Fibroblast of mammary gland (primary cell): ENCODE results near the gene INPP5A.

Source experiments
- DNase-seq: peaks from one replicate; pipeline ENCODE4 v3.0.0-alpha.2; 2010; ENCODE audit warnings: low read depth
- H3K4me3 ChIP-seq: 2 replicates; pipeline ENCODE4 v1.5.1; 2011; ENCODE audit warnings: low read depth, mild to moderate bottlenecking, low read length, moderate library complexity; ENCODE audit not compliant: control insufficient read depth
- TF ChIP-seq, protein P1 (sequence below): conservative IDR thresholded peaks from 2 replicates; pipeline ENCODE4 v1.5.1; 2011; ENCODE audit warnings: low read depth, low read length, inconsistent platforms; ENCODE audit not compliant: control insufficient read depth, insufficient read depth

Gene INPP5A

DNA sequence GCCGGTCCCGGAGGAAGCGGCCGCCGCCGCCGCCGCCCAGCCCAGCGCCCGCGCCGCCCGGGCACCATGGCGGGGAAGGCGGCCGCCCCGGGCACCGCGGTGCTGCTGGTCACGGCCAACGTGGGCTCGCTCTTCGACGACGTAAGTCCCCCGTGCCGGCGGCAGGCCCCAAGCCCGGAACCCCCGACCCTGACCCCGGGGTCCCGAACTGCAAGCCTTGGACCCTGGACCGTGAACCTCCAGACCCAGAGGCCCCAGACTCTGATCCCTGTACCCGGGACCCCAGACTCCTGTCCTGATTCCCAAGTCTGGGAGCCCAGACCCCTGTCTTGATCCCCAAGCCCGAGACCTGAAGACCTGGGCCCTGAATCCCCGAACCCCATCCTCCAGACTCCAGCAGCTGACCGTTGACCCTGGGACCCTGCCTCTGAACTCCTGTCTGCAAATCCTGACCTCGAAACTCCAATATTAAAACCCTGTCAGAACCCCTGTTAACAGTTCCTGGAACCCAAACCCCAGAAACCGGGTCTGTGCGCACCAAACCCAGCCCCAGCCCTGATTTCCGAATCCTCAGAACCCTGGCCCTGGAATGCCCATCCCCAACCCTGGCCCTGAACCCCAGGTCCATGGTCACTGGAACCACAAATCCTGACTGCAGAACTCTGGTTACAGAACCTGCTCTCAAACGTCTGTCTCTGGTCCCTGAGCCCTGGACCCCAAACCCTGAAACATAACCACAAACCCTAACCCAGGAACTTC, 623 bp downstream of the INPP5A start:
- DNase-seq, result no peak
- TF ChIP-seq, protein P1, sequence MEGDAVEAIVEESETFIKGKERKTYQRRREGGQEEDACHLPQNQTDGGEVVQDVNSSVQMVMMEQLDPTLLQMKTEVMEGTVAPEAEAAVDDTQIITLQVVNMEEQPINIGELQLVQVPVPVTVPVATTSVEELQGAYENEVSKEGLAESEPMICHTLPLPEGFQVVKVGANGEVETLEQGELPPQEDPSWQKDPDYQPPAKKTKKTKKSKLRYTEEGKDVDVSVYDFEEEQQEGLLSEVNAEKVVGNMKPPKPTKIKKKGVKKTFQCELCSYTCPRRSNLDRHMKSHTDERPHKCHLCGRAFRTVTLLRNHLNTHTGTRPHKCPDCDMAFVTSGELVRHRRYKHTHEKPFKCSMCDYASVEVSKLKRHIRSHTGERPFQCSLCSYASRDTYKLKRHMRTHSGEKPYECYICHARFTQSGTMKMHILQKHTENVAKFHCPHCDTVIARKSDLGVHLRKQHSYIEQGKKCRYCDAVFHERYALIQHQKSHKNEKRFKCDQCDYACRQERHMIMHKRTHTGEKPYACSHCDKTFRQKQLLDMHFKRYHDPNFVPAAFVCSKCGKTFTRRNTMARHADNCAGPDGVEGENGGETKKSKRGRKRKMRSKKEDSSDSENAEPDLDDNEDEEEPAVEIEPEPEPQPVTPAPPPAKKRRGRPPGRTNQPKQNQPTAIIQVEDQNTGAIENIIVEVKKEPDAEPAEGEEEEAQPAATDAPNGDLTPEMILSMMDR, result no peak
- peak overlapping the region; percentile 66 for H3K4me3 ChIP-seq

DNA sequence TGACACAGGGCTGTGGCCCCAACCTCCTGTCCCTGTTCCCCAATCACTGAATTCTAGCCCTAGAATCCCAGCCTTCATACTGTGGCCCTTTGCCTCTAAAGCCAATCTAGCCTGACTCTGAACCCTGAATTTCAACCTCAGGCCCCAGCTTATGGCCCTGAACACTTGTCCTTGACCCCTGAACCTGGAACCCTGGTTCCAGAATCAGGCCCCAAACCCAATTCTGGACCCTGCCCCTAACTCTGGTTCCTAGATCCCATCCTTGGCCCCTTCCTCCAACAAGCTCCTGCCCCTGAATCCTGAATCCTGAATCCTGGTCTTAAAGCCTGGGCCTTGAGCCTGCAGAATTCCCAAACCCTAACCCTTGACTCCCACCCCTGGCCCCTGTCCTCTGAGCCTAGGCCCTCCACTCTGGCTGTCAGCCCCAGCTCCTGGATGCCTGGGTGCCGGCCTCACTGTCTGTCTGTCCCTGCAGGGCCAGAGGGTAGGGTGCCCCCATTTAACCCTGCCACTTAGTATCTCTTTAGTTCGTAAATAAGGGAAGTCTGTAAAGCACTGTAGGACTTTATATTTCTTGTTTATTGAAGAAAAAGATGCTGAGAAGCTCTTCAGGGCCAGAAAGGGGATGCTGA, 1.3 kb downstream of the INPP5A start:
- TF ChIP-seq, protein P1, result no peak
- peak overlapping the region; percentile 66 for H3K4me3 ChIP-seq
- no peak for DNase-seq

DNA sequence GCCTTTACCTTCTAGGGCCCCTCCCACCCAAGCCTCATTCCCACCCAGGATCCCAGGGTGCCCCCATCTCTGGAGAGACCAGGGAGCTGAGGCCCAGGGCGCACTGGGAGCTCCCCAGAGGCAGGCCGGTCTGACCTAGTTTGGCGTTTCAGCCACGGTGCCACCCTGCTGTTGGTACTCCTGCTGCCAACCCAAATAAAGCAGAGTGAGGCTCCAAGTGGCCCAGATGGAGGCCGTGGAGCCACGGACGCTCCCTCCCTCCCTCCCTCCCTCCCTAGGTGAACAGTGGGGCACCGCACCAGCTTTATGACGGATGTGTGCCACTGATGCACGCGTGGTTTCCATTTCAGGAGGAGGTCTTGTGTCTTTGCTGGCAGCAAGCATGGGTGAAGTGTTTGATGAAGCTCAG, 1.8 kb downstream of the INPP5A start:
- TF ChIP-seq, protein P1, result no peak
- DNase-seq, result no peak
- no peak overlapping the region for H3K4me3 ChIP-seq

DNA sequence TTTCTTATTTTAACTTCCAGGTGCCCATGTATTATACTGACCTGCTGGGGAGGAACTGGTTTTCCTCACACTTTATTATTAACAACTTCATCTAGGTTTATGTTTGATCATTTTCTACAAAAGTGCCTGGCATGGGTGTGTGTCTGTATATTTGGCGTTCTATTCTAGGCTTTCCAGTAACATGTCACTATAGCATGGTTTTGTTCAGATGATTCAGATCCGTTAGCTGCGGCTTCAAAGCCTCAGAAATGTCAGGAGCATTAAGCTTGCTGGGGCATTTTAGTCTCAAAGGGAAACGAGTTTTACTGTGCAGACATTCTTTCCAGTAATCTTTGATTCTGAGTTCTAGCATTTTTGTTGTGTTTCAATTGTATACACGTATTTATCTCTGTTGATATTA, 2.3 kb downstream of the INPP5A start:
- H3K4me3 ChIP-seq, result no peak overlapping the region
- peak; percentile 66 for DNase-seq

DNA sequence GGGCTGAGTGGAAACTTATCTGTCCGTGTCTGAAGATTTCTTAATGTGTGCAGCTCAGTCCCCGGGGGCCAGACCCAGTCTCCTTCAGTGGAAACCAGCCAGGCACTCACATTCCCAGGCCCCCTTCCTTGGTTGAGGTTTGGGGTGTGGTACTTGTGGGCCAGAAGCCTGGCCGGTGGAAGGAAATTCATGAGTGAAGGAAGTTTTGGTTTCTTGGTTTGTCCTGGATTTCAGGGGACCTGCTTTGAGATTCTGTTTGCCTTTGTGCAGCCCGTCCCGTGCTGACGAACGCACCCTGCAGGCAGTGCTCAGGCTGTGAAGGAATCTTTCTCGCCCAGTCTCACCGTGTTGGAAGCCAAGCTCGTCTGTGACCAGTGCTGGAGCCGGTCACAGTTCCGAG, 2.9 kb downstream of the INPP5A start:
- H3K4me3 ChIP-seq, result no peak overlapping the region
- TF ChIP-seq, protein P1, result peak; percentile 40
- peak; percentile 39 for DNase-seq

More for the DNA sequence above, 2.3 kb downstream of the INPP5A start:
- TF ChIP-seq, protein P1, result no peak

DNA sequence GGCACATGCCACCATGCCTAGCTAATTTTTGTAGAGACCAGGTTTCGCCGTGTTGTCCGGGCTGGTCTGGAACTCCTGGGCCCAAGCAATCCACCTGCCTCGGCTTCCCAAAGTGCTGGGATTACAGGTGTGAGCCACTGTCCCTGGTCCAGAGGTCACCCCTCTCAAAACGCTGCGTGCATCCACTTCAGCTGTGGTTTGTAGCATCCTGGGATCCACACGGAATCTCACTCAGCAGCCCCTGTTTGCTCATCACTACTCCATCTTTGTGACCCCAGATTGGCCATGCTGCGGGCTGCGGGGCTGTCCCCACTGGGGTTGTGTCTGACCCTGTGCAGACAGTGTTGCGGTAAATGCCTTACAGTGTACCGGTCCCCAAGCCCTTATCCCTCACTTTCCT, 3.5 kb downstream of the INPP5A start:
- no peak overlapping the region for H3K4me3 ChIP-seq
- DNase-seq, result no peak
- TF ChIP-seq, protein P1, result no peak
